H9 (cell line): ENCODE data around the gene FANCG. TPM values are rescaled to one million over a fixed set of nuclear protein-coding genes. Genes with fewer than 3 reads are reported as not detected.

Experiments
- DNase-seq: peaks from one replicate; pipeline ENCODE4 v3.0.0-alpha.2; 2017
- H2AFZ ChIP-seq: one replicate; pipeline ENCODE4 v1.6.1; 2013; ENCODE audit warnings: mild to moderate bottlenecking, low read length, control low read depth, moderate library complexity
- H2AK5ac ChIP-seq: 2 replicates; pipeline ENCODE4 v1.6.1; 2013; ENCODE audit warnings: low read length, control low read depth, mixed read lengths; ENCODE audit not compliant: insufficient read length
- H2BK120ac ChIP-seq: one replicate; pipeline ENCODE4 v1.6.1; 2013; ENCODE audit warnings: low read depth, mild to moderate bottlenecking, low read length, control low read depth, inconsistent platforms; ENCODE audit not compliant: poor library complexity, severe bottlenecking
- H2BK12ac ChIP-seq: 2 replicates; pipeline ENCODE4 v1.6.1; 2013; ENCODE audit warnings: low read length, control low read depth, mixed read lengths, low read depth; ENCODE audit not compliant: insufficient read length
- H2BK15ac ChIP-seq: 2 replicates; pipeline ENCODE4 v1.6.1; 2013; ENCODE audit warnings: low read depth, low read length, control low read depth
- H2BK20ac ChIP-seq: one replicate; pipeline ENCODE4 v1.6.1; 2013; ENCODE audit warnings: low read depth, mild to moderate bottlenecking, low read length, control low read depth, inconsistent platforms; ENCODE audit not compliant: poor library complexity, severe bottlenecking
- H2BK5ac ChIP-seq: 2 replicates; pipeline ENCODE4 v1.6.1; 2013; ENCODE audit warnings: low read length, control low read depth, mixed read lengths; ENCODE audit not compliant: insufficient read length
- H3K14ac ChIP-seq: 2 replicates; pipeline ENCODE4 v1.6.1; 2013; ENCODE audit warnings: low read length, control low read depth; ENCODE audit not compliant: insufficient read depth
- H3K18ac ChIP-seq: 2 replicates; pipeline ENCODE4 v1.6.1; 2013; ENCODE audit warnings: low read depth, mild to moderate bottlenecking, mixed read lengths, low read length, control low read depth; ENCODE audit not compliant: insufficient read length
- H3K23ac ChIP-seq: 2 replicates; pipeline ENCODE4 v1.6.1; 2013; ENCODE audit warnings: low read length, control low read depth, mixed read lengths, low read depth; ENCODE audit not compliant: insufficient read length
- H3K23me2 ChIP-seq: 2 replicates; pipeline ENCODE4 v1.6.1; 2013; ENCODE audit warnings: low read depth, mild to moderate bottlenecking, mixed read lengths, low read length, control low read depth; ENCODE audit not compliant: insufficient read length, poor library complexity, severe bottlenecking
- H3K27ac ChIP-seq: 2 replicates; pipeline ENCODE4 v1.5.1; 2013; ENCODE audit warnings: low read length, control low read depth, mixed read lengths, low read depth; ENCODE audit not compliant: insufficient read length
- H3K27me3 ChIP-seq: 2 replicates; pipeline ENCODE4 v1.6.1; 2013; ENCODE audit warnings: low read length, control low read depth, inconsistent platforms; ENCODE audit not compliant: insufficient read depth
- H3K4ac ChIP-seq: 2 replicates; pipeline ENCODE4 v1.6.1; 2013; ENCODE audit warnings: low read depth, mild to moderate bottlenecking, control low read depth, inconsistent platforms, low read length, moderate library complexity
- H3K4me1 ChIP-seq: 2 replicates; pipeline ENCODE4 v1.6.1; 2013; ENCODE audit warnings: low read length, control low read depth, inconsistent platforms; ENCODE audit not compliant: insufficient read depth
- H3K4me2 ChIP-seq: 2 replicates; pipeline ENCODE4 v1.6.1; 2013; ENCODE audit warnings: low read length, control low read depth, mixed read lengths; ENCODE audit not compliant: insufficient read length, insufficient read depth
- H3K56ac ChIP-seq: 2 replicates; pipeline ENCODE4 v1.6.1; 2013; ENCODE audit warnings: low read depth, mild to moderate bottlenecking, mixed read lengths, low read length, control low read depth; ENCODE audit not compliant: insufficient read length
- H3K79me1 ChIP-seq: 2 replicates; pipeline ENCODE4 v1.6.1; 2013; ENCODE audit warnings: low read depth, mild to moderate bottlenecking, moderate library complexity, low read length, control low read depth, inconsistent platforms; ENCODE audit not compliant: insufficient read depth, poor library complexity, severe bottlenecking
- H3K79me2 ChIP-seq: 2 replicates; pipeline ENCODE4 v1.6.1; 2013; ENCODE audit warnings: low read length, control low read depth, inconsistent platforms; ENCODE audit not compliant: insufficient read depth
- H3K9ac ChIP-seq: 2 replicates; pipeline ENCODE4 v1.6.1; 2013; ENCODE audit warnings: low read length, control low read depth, mixed read lengths; ENCODE audit not compliant: insufficient read length; ENCODE audit errors: extremely low read depth
- H3K9me3 ChIP-seq: one replicate; pipeline ENCODE4 v1.6.1; 2013; ENCODE audit warnings: low read depth, low read length, inconsistent platforms; ENCODE audit not compliant: control insufficient read depth
- H3T11ph ChIP-seq: one replicate; pipeline ENCODE4 v1.6.1; 2013; ENCODE audit warnings: mild to moderate bottlenecking, low read length, control low read depth, inconsistent platforms
- H4K20me1 ChIP-seq: one replicate; pipeline ENCODE4 v1.6.1; 2013; ENCODE audit not compliant: control insufficient read depth, insufficient read length, insufficient read depth
- H4K5ac ChIP-seq: 2 replicates; pipeline ENCODE4 v1.6.1; 2013; ENCODE audit warnings: low read depth, mild to moderate bottlenecking, mixed read lengths, low read length, control low read depth; ENCODE audit not compliant: insufficient read length
- H4K8ac ChIP-seq: replicated peaks from 2 replicates; pipeline ENCODE4 v1.6.1; 2013; ENCODE audit warnings: low read length, control low read depth, mixed read lengths, low read depth; ENCODE audit not compliant: insufficient read length
- H4K91ac ChIP-seq: 2 replicates; pipeline ENCODE4 v1.6.1; 2013; ENCODE audit warnings: low read depth, mild to moderate bottlenecking, moderate library complexity, mixed read lengths, low read length, control low read depth; ENCODE audit not compliant: insufficient read length
- H3K27ac Mint-ChIP-seq, 3 experiments: 2 replicates in 2 of 3; 3 replicates in 1 of 3; pipeline ENCODE4 v1.8.0; 2020 to 2021; ENCODE audit warnings: mixed read lengths in 3 of 3, mild to moderate bottlenecking in 1 of 3, moderate library complexity in 1 of 3
- H3K27me3 Mint-ChIP-seq: 2 replicates; pipeline ENCODE4 v1.8.0; 2021; ENCODE audit warnings: low read depth, mild to moderate bottlenecking, moderate library complexity, mixed read lengths
- H3K36me3 Mint-ChIP-seq, 3 experiments: 2 replicates in 2 of 3; 3 replicates in 1 of 3; pipeline ENCODE4 v1.8.0; 2020 to 2021; ENCODE audit warnings: low read depth in 3 of 3, mixed read lengths in 3 of 3; ENCODE audit not compliant: insufficient read depth in 1 of 3
- H3K4me1 Mint-ChIP-seq, 2 experiments: 2 replicates each; pipeline ENCODE4 v1.8.0; 2020; ENCODE audit warnings: mixed read lengths in 2 of 2
- H3K4me3 Mint-ChIP-seq, 2 experiments: 2 replicates in 1 of 2; 3 replicates in 1 of 2; pipeline ENCODE4 v1.8.0; 2020 to 2021; ENCODE audit warnings: mild to moderate bottlenecking in 2 of 2, mixed read lengths in 2 of 2, moderate library complexity in 1 of 2
- H3K9me3 Mint-ChIP-seq, 2 experiments: 2 replicates in 1 of 2; 3 replicates in 1 of 2; pipeline ENCODE4 v1.8.0; 2020; ENCODE audit warnings: mild to moderate bottlenecking in 2 of 2, mixed read lengths in 2 of 2, moderate library complexity in 1 of 2
- CTCF ChIP-seq: fragments of 200-600 bp; sonication (generic); conservative IDR thresholded peaks from 3 replicates; pipeline ENCODE4 v1.8.0; 2021; ENCODE audit warnings: antibody characterized with exemption, mild to moderate bottlenecking
- WGBS: extraction: QIAGEN DNeasy Blood & Tissue Kit; methylation state at CpG from one replicate; pipeline ENCODE4 v1.1.7; 2013; ENCODE audit warnings: missing lambda C conversion rate, low lambda C conversion rate, mixed read lengths; ENCODE audit not compliant: insufficient read length; ENCODE audit errors: extremely low coverage; 5-methylcytosine and 5-hydroxymethylcytosine counted together
- total RNA-seq: library from RNA; stranded (reverse); gene quantifications from 2 replicates; pipeline ENCODE4 v1.2.1, GENCODE V29; 2021

The FANCG gene
- total RNA-seq, 1 experiment from 2014 or later = 86.9 TPM

- H3K9me3 ChIP-seq = no peaks in the 10 kb centered on the region
- H3K18ac ChIP-seq = no peak overlapping the region
- peak; percentile 52 for DNase-seq
- H3K56ac ChIP-seq = no peak overlapping the region
- H2BK120ac ChIP-seq = no peak overlapping the region
- no peak overlapping the region for H2BK12ac ChIP-seq
- no peak overlapping the region for H3K27ac ChIP-seq
- no peaks in the 10 kb centered on the region for H4K20me1 ChIP-seq
- H2BK15ac ChIP-seq = no peak overlapping the region
- no peaks in the 10 kb centered on the region for H3K27me3 ChIP-seq
- no peak overlapping the region for H4K5ac ChIP-seq
- no peak overlapping the region for H3T11ph ChIP-seq
- peaks cover 19% of the 10 kb centered on the region for H3K23me2 ChIP-seq
- no peak overlapping the region for H2AK5ac ChIP-seq
- peak overlapping the region; percentile 89 for H3K4me2 ChIP-seq
- H4K8ac ChIP-seq = no peak overlapping the region
- H3K23ac ChIP-seq = no peak overlapping the region
- H3K27ac Mint-ChIP-seq = peak overlapping the region; percentile 80 to 97 (median 92); a peak in 6 of 7 replicates
- H3K4ac ChIP-seq = no peak overlapping the region
- H3K4me3 Mint-ChIP-seq = peak overlapping the region; percentile 87 to 94
- H2AFZ ChIP-seq = no peak overlapping the region
- peaks cover 2% of the 10 kb centered on the region; the same call in 1 of the 2 replicates for H3K4me1 ChIP-seq
- no peak overlapping the region; the same call in 1 of the 2 replicates for H3K14ac ChIP-seq
- no peak overlapping the region for H2BK5ac ChIP-seq
- H3K9me3 Mint-ChIP-seq = no peaks in the 10 kb centered on the region
- H3K36me3 Mint-ChIP-seq = no peaks in the 10 kb centered on the region
- TF ChIP-seq CTCF = no peak
- no peak overlapping the region for H3K9ac ChIP-seq
- no peak overlapping the region for H2BK20ac ChIP-seq
- H3K79me1 ChIP-seq = no peaks in the 10 kb centered on the region
- H3K79me2 ChIP-seq = no peaks in the 10 kb centered on the region
- no CpG with 5 or more reads among the region's 12 CpGs for WGBS
- H3K4me1 Mint-ChIP-seq = peaks cover 44% of the 10 kb centered on the region in 2 experiments
- 0 out of 2 replicates have a peak, but pooled peaks cover 4% of the 10 kb centered on the region for H3K27me3 Mint-ChIP-seq
- no peak overlapping the region for H4K91ac ChIP-seq
These were observed 35.3 kb upstream of the FANCG start for GRCh38 chr9:35114840-35115628.
